ENCODE measurements around the gene EIF3K.

The EIF3K gene

DNA sequence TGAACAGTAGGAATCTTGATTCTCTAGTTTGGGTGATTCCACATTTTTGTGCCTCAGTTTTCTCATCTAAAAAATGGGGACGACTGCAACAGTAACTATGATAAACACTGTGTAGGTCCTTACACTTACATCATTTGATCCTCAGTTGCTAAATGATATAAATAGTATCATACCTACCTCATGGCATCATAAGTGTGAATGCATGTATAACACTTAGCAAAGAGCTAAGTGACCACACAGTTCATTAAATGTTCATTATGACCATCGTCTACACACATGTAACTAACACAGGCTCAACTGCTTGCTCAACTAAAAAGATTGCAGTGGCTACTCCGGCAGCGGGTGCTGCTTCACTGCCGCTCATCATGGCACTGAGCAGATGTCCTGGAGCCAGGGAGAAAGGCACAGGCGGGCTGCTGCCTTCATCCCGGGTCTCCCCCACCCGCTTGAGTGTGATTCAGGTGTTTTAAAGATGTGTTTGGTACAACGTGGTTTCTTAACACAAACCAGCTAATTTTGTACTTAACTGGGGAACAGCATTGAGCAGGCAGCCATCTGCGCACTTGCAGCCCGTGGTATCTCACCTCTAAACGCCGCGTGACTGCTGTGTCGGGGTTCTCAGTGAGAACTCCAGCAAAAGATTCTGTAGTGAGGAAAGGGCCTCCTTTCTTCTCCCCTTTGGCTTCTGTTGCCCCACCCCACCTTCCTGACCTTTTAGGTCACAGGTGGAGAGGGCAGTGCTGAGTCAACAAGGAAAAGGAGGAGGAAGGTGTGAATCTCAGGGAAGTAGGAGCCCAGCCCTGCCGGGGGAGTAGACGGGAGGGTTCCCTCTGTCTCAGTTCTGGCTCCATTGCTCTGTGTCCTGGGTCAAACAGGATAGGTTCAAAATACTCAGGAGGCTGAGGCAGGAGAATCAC is 16.8 kb downstream of the EIF3K start:
- H3K9me3 ChIP-seq (ENCODE audit: control insufficient read depth, low read length), result no peaks in the 10 kb centered on the region
- H3K27me3 ChIP-seq (replicated peaks; ENCODE audit: control insufficient read depth, insufficient read depth, low read length, poor library complexity, severe bottlenecking), result no peaks in the 10 kb centered on the region
- DNase-seq, result no peak
- H3K27ac ChIP-seq (ENCODE audit: insufficient read depth, low read length, poor library complexity, severe bottlenecking), result peak overlapping the region; percentile 48
- H3K4me1 ChIP-seq (ENCODE audit: control insufficient read depth, insufficient read depth, low read length, poor library complexity, severe bottlenecking), result peaks cover 25% of the 10 kb centered on the region
- no peak overlapping the region for H3K4me3 ChIP-seq (ENCODE audit: insufficient read depth, low read depth, low read length, poor library complexity, severe bottlenecking)
- H3K36me3 ChIP-seq (ENCODE audit: control insufficient read depth, insufficient read depth, low read length), result peaks cover 10% of the 10 kb centered on the region

DNA sequence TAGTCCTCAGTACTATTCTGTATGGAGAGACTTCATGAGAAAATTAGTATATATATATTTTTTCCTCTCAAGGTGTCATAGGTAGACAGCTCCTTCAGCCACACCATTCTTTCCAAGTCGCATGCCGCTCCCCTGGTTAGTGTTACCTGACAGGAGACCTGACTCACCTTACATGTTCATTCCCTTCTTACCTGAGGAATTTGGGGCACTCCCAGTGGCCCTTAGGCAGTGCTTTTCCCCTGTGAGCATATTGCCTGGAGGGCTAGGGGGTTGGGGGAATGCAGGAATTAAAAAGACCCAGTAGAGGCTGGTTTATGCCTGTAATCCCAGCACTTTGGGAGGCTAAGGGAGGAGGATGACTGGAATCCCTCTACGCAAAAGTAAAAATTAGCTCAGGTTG is 19.5 kb downstream of the EIF3K start:
- Histone ChIP-seq H3K4me1 (ENCODE audit: control insufficient read depth, insufficient read depth, low read length, poor library complexity, severe bottlenecking) (peaks cover 25% of the 10 kb centered on the region), H3K27ac (ENCODE audit: insufficient read depth, low read length, poor library complexity, severe bottlenecking) (no peak overlapping the region), H3K4me3 (ENCODE audit: insufficient read depth, low read depth, low read length, poor library complexity, severe bottlenecking) (no peak overlapping the region), H3K36me3 (ENCODE audit: control insufficient read depth, insufficient read depth, low read length) (no peaks in the 10 kb centered on the region), H3K27me3 (replicated peaks; ENCODE audit: control insufficient read depth, insufficient read depth, low read length, poor library complexity, severe bottlenecking) (no peaks in the 10 kb centered on the region), H3K9me3 (ENCODE audit: control insufficient read depth, low read length) (no peaks in the 10 kb centered on the region)
- DNase-seq, result no peak

DNA sequence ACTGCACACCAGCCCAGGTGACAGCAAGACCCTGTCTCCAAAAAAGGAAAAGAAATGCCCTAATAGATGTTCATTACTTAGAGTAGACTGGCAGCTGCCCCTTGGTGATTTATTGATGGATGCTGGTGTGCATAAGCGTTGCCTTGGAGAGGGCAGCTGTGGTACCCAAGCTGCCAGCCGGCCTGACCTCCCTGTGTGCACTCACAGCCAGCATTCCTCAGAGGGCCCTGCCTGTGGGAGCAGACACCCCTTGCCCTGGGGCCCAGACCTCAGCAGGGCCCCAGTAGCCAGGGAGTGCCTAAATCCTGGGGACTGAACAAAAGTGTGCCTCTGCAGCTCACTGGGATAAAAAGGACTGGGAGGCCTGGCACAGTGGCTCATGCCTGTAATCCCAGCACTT is 20.7 kb downstream of the EIF3K start:
- H3K9me3 ChIP-seq (ENCODE audit: control insufficient read depth, low read length), result no peaks in the 10 kb centered on the region
- no peak overlapping the region for H3K27ac ChIP-seq (ENCODE audit: insufficient read depth, low read length, poor library complexity, severe bottlenecking)
- H3K27me3 ChIP-seq (replicated peaks; ENCODE audit: control insufficient read depth, insufficient read depth, low read length, poor library complexity, severe bottlenecking), result no peaks in the 10 kb centered on the region
- no peak for DNase-seq
- no peaks in the 10 kb centered on the region for H3K36me3 ChIP-seq (ENCODE audit: control insufficient read depth, insufficient read depth, low read length)
- peaks cover 24% of the 10 kb centered on the region for H3K4me1 ChIP-seq (ENCODE audit: control insufficient read depth, insufficient read depth, low read length, poor library complexity, severe bottlenecking)
- H3K4me3 ChIP-seq (ENCODE audit: insufficient read depth, low read depth, low read length, poor library complexity, severe bottlenecking), result no peak overlapping the region

DNA sequence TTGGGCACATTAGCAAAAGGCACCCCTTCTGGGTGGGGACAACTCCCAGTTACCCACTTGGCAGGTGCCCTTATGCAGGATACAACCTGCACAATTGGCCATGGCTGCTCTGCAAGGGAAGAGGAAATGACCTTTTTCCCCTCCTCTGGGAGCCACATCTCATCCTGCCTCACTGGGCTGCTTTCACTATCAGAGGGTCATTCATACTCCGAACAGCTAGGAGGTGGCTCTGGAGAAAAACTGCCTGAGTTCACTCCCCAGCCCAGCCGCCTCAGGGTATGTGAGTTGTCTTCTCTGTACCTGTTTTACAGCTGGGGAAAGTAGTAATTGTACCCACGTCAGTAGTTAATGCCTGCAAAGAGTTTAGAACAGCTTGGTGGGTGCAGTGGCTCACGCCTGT is 21.4 kb downstream of the EIF3K start:
- Histone ChIP-seq H3K27ac (ENCODE audit: insufficient read depth, low read length, poor library complexity, severe bottlenecking) (no peak overlapping the region), H3K9me3 (ENCODE audit: control insufficient read depth, low read length) (no peaks in the 10 kb centered on the region), H3K36me3 (ENCODE audit: control insufficient read depth, insufficient read depth, low read length) (no peaks in the 10 kb centered on the region), H3K4me1 (ENCODE audit: control insufficient read depth, insufficient read depth, low read length, poor library complexity, severe bottlenecking) (peaks cover 17% of the 10 kb centered on the region), H3K27me3 (replicated peaks; ENCODE audit: control insufficient read depth, insufficient read depth, low read length, poor library complexity, severe bottlenecking) (no peaks in the 10 kb centered on the region), H3K4me3 (ENCODE audit: insufficient read depth, low read depth, low read length, poor library complexity, severe bottlenecking) (no peak overlapping the region)
- no peak for DNase-seq

DNA sequence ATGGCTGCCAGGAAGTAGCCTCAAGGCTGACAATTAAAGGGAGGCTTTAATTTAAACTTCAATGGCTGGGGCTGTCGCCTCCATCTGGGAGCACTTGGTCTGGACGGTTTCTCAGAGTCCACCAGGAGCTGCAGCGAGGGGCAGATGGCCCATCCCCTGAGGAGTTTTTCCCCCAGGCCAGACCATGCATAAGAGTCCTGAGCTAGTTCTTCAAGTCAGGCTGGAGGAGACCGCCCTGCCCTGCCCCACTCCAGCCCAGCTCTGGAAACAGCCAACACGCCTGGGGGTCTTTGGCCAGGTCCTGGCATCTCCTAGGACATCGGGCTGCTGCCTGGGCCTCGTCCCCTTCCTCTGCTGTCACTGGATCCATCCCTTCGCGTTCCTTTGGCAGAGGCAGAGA is 23.2 kb downstream of the EIF3K start:
- Histone ChIP-seq H3K4me3 (ENCODE audit: insufficient read depth, low read depth, low read length, poor library complexity, severe bottlenecking) (no peak overlapping the region), H3K27ac (ENCODE audit: insufficient read depth, low read length, poor library complexity, severe bottlenecking) (no peak overlapping the region), H3K27me3 (replicated peaks; ENCODE audit: control insufficient read depth, insufficient read depth, low read length, poor library complexity, severe bottlenecking) (no peaks in the 10 kb centered on the region), H3K36me3 (ENCODE audit: control insufficient read depth, insufficient read depth, low read length) (no peaks in the 10 kb centered on the region), H3K9me3 (ENCODE audit: control insufficient read depth, low read length) (no peaks in the 10 kb centered on the region), H3K4me1 (ENCODE audit: control insufficient read depth, insufficient read depth, low read length, poor library complexity, severe bottlenecking) (peaks cover under 1% of the 10 kb centered on the region)
- no peak for DNase-seq

DNA sequence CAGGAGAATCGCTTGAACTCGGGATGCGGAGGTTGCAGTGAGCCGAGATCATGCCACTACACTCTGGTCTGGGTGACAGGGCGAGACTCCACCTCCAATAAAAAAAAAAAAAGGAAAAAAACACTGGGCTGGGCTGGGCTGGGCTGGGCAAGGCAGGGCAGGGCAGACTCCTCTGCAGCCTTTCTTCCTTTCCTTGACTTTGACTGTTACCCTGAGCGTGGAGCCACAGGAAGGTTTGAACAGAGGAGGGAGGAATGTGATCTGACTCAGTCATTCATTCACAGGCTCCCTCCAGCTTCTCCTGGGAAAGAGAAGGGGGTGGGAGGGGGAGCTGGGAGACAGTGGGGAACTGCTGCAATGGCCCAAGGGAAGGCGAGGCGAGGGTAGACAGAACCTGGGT is 25.7 kb downstream of the EIF3K start:
- Histone ChIP-seq H3K4me1 (ENCODE audit: control insufficient read depth, insufficient read depth, low read length, poor library complexity, severe bottlenecking) (peaks cover 16% of the 10 kb centered on the region), H3K4me3 (ENCODE audit: insufficient read depth, low read depth, low read length, poor library complexity, severe bottlenecking) (no peak overlapping the region), H3K27ac (ENCODE audit: insufficient read depth, low read length, poor library complexity, severe bottlenecking) (no peak overlapping the region), H3K27me3 (replicated peaks; ENCODE audit: control insufficient read depth, insufficient read depth, low read length, poor library complexity, severe bottlenecking) (no peaks in the 10 kb centered on the region), H3K36me3 (ENCODE audit: control insufficient read depth, insufficient read depth, low read length) (no peaks in the 10 kb centered on the region), H3K9me3 (ENCODE audit: control insufficient read depth, low read length) (no peaks in the 10 kb centered on the region)
- DNase-seq, result no peak

DNA sequence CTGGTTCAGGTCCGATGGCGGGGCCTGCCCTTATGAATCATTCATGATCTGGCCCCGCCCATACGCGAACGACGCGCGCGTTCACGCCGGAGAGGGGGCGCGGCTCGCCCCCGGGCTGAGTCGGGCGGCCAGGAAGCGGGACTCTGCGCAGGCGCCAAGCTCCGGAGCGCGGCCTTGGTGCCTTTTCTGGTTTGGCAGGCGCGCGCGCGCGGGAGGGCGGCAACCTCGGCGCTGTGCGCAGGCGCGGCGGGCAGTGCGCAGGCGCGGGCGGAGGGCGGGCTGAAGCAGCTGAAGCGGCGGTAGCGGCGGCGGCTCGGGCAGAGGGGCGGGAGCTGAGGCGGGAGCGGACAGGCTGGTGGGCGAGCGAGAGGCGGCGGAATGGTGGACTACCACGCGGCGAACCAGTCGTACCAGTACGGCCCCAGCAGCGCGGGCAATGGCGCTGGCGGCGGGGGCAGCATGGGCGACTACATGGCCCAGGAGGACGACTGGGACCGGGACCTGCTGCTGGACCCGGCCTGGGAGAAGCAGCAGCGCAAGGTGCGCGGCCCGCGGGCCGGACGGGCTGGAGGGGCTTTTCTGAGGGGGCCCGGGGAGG is 28.5 kb downstream of the EIF3K start, which contains the start of gene ACTN4:
ACTN4 (plus strand) TSS at position 282 of the 598 bp plus-strand sequence; CDS start at position 379, 97 bp downstream.
- Histone ChIP-seq H3K4me3 (ENCODE audit: insufficient read depth, low read depth, low read length, poor library complexity, severe bottlenecking) (peak within 1 kb of the TSS; percentile 88), H3K4me1 (ENCODE audit: control insufficient read depth, insufficient read depth, low read length, poor library complexity, severe bottlenecking) (peaks cover 23% of the 10 kb centered on the region), H3K27me3 (replicated peaks; ENCODE audit: control insufficient read depth, insufficient read depth, low read length, poor library complexity, severe bottlenecking) (no peaks in the 10 kb centered on the region), H3K27ac (ENCODE audit: insufficient read depth, low read length, poor library complexity, severe bottlenecking) (peak within 1 kb of the TSS; percentile 69), H3K36me3 (ENCODE audit: control insufficient read depth, insufficient read depth, low read length) (no peaks in the 10 kb centered on the region), H3K9me3 (ENCODE audit: control insufficient read depth, low read length) (no peaks in the 10 kb centered on the region)
- DNase-seq, result peak; percentile 100

DNA sequence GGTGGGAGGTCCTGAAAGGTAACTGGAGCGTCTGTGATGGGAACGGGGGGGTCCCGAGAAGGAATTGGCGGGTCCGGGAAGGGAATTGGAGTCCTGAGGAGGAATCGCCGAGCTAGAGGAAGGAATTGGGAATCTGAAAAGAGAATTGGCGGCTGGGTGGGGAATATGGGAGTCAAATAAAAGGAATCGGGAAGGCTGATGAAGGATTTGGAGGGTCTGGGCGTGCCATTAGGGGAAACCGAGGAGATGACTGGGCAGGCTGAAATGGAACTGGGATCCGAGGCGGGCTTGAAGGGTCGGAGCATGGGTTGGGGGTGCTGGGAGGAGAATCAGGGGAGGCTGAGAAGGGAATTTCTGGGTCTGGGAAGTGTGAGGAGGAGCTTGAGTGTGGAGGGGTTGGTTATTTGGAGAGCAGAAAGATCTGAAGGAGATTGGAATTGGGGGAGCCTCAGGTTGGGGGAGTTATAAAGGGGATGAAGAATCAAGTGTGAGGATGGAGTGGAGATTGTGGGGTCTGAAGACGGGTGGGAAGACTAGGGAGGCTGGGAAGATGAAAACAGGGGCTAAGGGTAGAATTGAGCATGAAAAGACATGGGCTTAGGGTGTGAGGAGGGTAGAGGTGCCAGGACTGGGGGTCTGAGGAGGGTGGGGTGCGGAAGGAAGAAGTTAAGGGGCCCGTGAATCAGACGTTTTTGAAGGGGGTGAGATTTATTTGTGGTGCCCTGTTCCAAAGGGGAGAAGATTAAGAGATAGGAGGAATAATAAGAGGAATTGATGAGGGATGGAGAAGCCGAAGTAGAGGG is 29.2 kb downstream of the EIF3K start:
- DNase-seq, result no peak
- Histone ChIP-seq H3K27ac (ENCODE audit: insufficient read depth, low read length, poor library complexity, severe bottlenecking) (peak overlapping the region; percentile 69), H3K36me3 (ENCODE audit: control insufficient read depth, insufficient read depth, low read length) (no peaks in the 10 kb centered on the region), H3K9me3 (ENCODE audit: control insufficient read depth, low read length) (no peaks in the 10 kb centered on the region), H3K27me3 (replicated peaks; ENCODE audit: control insufficient read depth, insufficient read depth, low read length, poor library complexity, severe bottlenecking) (no peaks in the 10 kb centered on the region), H3K4me1 (ENCODE audit: control insufficient read depth, insufficient read depth, low read length, poor library complexity, severe bottlenecking) (peaks cover 23% of the 10 kb centered on the region), H3K4me3 (ENCODE audit: insufficient read depth, low read depth, low read length, poor library complexity, severe bottlenecking) (peak overlapping the region; percentile 88)

DNA sequence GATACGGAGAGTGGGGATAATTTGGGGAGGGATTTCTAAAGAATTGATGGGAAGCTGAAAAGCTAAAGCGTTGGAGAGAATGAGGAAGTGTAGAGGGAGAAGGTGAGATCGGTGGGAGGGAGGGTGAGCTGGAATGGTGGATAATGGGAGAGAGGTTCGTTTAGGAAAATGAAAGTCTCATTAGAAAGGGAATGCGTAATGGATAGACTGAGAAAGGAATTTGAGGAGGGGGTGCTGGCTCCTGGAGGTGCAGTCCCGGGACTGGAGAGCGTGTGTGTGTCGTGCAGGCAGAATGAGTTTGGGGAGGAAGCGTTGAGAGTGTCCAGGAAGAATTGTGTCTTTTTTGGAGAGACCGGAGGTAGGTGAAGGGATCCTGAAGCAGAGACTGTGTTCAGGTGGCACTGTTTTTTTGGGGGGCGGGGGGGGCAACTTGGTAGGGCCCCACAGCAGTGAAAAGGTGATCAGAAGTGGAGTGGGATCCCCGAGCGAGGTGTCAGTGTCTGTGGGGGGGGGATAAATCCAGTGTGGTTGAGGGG is 29.8 kb downstream of the EIF3K start:
- DNase-seq, result no peak
- H3K9me3 ChIP-seq (ENCODE audit: control insufficient read depth, low read length), result no peaks in the 10 kb centered on the region
- peaks cover 23% of the 10 kb centered on the region for H3K4me1 ChIP-seq (ENCODE audit: control insufficient read depth, insufficient read depth, low read length, poor library complexity, severe bottlenecking)
- H3K27me3 ChIP-seq (replicated peaks; ENCODE audit: control insufficient read depth, insufficient read depth, low read length, poor library complexity, severe bottlenecking), result no peaks in the 10 kb centered on the region
- no peaks in the 10 kb centered on the region for H3K36me3 ChIP-seq (ENCODE audit: control insufficient read depth, insufficient read depth, low read length)
- peak overlapping the region; percentile 88 for H3K4me3 ChIP-seq (ENCODE audit: insufficient read depth, low read depth, low read length, poor library complexity, severe bottlenecking)
- no peak overlapping the region for H3K27ac ChIP-seq (ENCODE audit: insufficient read depth, low read length, poor library complexity, severe bottlenecking)

Data from effector memory CD4-positive, alpha-beta T cell (primary cell).